HG03196 (cell line): Measurements from ENCODE around the gene SBF2.
"Not testable (repeated sequence)": the region's sequence is repeated elsewhere in the genome, so short reads cannot be mapped to it uniquely, and the experiment has no call there.

Experiments used
- ATAC-seq: cut with Tn5 transposase; IDR thresholded peaks from one replicate; pipeline ENCODE4 v1.9.1; 2021; ENCODE audit not compliant: unreplicated experiment

SBF2 gene

DNA sequence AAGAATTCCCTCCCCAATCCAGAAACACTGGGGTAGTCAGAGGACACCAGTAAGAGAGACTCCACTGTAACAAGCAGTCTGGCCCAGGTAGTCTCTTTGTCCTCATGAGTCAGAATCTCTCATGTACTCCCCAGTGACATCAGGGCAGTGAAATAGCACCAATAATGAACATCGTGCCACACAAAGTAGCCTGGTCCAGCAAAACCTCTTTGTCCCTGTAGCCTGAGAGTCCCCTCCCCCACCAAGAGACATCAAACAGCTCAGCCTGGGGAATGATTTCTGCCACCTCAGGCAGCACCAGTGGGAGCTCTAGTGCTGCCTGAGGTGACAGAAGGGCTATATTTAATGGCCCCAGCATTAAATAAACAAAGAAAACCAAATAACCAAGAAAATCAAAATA is 88.1 kb downstream of the SBF2 start:
- ATAC-seq, result no peak

DNA sequence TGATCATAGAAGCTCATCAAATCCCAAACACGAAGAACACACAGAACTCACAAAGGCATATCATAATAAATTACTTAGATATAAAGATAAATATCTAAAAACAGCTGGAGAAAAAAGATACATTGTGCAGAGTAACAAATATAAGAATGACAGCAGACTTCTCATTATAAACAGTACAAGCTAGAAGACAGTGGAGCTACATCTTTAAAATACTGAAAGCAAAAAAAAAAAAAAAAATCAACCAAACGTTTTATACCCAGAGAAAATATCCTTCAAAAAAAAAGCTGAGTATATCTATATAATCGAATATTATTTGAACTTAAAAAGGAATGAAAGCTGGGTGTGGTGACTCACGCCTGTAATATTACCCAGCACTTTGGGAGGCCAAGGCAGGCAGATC is 90.0 kb downstream of the SBF2 start:
- no peak for ATAC-seq

GRCh38 chr11:10201343-10201742 is 92.7 kb downstream of the SBF2 start:
- no peak for ATAC-seq

DNA sequence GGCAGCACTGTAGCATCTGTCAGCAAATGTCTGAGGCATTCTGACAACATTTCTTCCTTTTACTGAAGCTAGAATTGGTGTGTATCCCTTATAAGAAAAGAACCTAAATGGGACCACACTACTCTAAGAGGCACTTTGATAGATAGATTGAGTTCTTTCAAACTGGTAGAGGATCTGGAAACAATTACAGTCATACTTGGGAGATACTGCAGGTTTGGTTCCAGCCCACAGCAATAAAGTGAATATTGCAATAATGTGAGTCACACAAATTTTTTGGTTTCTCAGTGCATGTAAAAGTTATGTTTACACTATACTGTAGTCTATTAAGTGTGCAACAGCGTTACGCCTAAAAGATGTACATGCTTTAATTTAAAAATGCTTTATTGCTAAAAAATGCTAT is 96.9 kb downstream of the SBF2 start:
- ATAC-seq, result no peak

GRCh38 chr11:10192036-10192435 is 102.0 kb downstream of the SBF2 start:
- no peak for ATAC-seq

GRCh38 chr11:10181811-10182210 is 112.2 kb downstream of the SBF2 start:
- ATAC-seq, result no peak

- no peak for ATAC-seq
These were observed 129.4 kb downstream of the SBF2 start for GRCh38 chr11:10164621-10165020.

DNA sequence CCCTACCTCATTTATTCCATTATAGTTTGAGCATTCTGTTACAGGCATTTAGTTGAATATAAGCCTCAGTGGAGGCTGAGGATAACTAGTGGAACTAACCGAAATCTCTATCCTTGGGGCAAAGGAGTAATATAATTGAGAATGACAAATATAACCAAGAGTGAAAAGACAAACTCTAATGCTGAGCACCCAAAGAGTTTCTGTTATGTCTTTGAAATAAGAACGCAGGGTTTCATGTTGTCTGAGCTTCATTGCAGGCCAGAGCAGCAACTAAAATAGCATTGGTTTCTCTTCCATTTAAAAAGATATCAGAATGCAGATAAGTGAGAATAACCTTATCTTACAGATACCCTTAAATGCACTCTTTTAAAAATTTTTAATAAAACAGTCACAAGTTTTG is 131.8 kb downstream of the SBF2 start:
- no peak for ATAC-seq

GRCh38 chr11:10160350-10160749 is 133.7 kb downstream of the SBF2 start:
- no peak for ATAC-seq

DNA sequence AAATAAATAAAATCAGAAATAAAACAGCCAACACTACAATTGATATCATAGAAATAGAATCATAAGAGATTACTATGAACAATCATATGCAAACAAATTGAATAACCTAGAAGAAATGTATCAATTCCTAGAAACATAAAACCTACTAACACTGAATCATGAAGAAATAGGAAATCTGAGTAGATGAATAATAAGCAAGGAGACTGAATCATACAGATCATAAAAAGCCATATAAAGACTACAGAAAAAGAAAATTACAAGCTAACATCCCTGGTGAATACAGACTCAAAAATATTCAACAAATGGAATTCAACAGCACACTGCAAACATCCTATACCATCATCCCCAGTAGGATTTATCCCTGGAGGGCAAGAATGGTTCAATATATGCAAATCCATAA is 135.6 kb downstream of the SBF2 start:
- no peak for ATAC-seq

DNA sequence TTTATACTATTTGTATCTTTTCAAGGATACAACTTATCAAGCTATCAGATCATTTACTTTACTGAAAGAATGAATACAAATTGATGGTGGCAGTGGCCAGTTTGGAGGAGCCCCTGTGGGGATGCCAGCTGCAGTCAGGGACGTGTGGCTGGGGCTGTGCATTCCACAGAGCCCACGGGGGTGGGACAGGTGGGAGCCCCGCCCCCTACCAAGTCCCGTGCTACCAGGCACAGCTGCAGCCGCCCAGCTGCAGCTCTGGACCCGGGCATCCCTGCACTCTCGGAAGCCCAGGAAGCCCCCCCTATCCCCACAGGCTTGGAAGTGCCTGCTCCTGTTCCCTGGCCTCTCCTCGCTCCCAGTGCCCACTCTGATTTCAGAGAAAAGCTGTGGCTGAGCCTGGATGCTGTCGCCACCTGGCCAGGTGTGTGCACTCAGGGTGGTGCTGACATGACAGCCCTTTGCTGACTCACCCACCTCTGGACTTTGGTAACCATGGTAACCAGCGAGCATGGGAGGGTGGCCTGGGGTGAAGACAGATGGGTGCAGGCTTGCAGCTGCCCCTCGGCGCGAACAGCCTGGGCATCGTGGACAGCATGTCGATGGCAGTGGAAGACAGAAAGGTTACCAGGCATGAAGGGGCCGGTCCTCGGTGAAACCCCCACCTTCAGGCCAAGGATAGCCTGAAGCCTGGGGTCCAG is 138.1 kb downstream of the SBF2 start:
- ATAC-seq, result no peak

DNA sequence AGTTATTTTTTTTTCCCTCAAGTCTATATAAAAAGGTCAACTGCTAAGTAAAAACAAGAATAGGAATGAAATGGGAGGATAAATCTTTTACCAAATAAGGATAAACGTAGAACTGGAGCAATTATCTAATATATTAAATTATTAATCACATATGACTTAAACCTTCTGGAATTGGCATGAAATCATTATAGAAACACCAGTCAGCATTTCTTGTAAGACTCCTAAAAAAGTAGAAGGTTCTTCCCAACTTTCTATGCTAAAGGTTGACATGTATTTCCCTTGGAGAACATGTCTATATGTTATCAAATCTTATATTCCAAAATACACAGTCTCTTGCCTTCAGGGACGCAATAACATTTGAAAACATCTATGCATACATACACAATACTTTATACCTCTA is 143.2 kb downstream of the SBF2 start:
- no peak for ATAC-seq

DNA sequence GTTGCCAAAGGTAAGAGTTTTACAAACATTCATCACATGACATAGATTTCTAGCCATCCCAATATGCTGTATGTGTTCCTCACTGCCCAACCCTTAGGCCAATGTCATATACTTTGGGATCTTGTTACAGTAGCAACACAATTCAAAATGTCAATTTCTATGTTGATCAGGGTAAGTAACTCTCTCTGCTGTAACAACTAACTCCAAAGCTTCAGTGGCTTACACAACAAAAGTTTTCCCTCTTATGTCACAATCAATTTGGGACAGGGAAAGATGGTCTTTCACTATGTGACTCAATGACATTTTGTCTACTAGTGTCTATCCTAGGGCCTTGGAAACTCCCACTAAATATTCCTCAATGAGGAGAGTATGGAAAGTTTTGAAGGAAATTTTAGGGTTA is 144.5 kb downstream of the SBF2 start:
- no peak for ATAC-seq

DNA sequence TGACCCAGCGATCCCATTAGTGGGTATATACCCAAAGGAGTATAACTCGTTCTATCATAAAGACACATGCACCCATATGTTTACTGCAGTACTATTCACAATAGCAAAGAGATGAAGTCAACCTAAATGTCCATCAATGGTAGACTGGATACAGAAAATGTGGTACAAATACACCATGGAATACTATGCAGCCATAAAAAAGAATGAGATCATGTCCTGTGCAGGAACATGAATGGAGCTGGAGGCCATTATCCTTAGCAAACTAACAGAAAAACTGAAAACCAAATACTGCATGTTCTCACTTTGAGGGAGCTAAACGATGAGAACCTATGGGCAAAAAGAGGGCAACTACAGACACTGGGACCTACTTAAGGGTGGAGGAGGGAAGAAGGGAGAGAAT is 146.8 kb downstream of the SBF2 start:
- no peak for ATAC-seq

DNA sequence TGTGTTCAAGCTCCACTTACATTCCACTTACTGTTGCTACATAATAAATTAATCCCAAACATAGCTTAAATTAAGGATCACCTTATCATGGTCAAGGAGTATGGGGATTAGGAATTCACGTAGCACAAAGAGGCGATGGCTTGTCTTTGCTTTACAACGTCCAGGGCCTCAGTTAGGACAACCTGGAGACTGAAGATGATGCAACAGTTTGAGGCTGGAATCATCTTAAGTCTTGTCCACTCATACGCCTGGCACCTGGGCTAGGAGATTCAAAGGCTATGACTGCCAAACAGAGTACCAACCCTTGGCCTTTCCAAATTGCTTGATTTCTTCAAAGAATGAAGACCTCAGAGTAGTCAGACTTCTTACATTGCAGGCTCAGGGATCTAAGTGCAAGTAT is 149.1 kb downstream of the SBF2 start:
- ATAC-seq, result no peak

GRCh38 chr11:10139656-10140055 is 154.4 kb downstream of the SBF2 start:
- no peak for ATAC-seq

GRCh38 chr11:10139143-10139542 is 154.9 kb downstream of the SBF2 start:
- ATAC-seq, result no peak

- ATAC-seq, result no peak
These were observed 159.0 kb downstream of the SBF2 start for GRCh38 chr11:10134975-10135481.

- not testable (repeated sequence) for ATAC-seq
These were observed 159.8 kb downstream of the SBF2 start for GRCh38 chr11:10134226-10134625.

DNA sequence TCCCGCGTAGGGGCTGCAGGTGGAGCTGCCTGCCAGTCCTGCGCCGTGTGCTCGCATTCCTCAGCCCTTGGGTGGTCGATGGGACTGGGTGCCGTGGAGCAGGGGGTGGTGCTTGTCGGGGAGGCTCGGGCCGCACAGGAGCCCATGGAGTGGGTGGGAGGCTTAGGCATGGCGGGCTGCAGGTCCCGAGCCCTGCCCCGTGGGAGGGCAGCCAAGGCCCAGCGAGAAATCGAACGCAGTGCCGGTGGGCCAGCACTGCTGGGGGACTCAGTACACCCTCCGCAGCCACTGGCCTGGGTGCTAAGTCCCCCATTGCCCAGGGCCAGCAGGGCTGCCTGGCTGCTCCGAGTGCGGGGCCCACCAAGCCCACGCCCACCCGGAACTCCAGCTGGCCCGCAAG is 160.8 kb downstream of the SBF2 start:
- ATAC-seq, result not testable (repeated sequence)

- no peak for ATAC-seq
These were observed 163.1 kb downstream of the SBF2 start for GRCh38 chr11:10130875-10131274.

GRCh38 chr11:10129184-10129583 is 164.8 kb downstream of the SBF2 start:
- ATAC-seq, result not testable (repeated sequence)

DNA sequence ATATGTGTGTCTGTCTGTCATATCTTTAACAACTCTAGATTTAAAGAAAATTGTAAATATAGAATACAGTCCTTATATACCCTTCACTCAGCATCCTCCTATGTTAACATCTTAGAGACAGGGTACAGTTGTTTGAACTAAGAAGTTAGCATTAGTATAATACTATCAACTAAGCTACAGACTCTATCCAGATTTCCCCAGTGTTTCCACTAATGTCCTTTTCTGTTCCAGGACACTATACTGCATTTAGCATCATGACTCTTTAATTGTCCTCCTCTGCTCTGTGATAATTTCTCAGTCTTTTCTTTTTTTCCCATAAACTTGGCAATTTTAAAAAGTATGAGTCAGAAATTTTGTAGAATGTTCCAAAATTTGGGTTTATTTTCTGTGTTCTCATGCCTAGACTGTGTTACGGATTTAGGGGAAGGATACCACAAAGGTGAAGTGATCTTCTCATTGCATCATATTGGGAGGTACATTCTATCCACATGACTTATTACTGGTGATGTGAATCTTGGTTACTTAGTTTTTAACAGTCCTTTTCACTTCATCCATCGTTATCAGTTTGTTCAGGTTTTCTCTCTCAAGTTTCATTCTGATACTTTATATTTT is 168.4 kb downstream of the SBF2 start:
- ATAC-seq, result no peak
